Left ventricle myocardium inferior (tissue), 1 donor: Measurements from ENCODE around the gene KLHL40. TPM values are rescaled to one million over a fixed set of nuclear protein-coding genes. Genes with fewer than 3 reads are reported as not detected.
"Not testable (repeated sequence)": the region's sequence is repeated elsewhere in the genome, so short reads cannot be mapped to it uniquely, and the experiment has no call there.

Experiments
- DNase-seq: peaks from one replicate; pipeline ENCODE4 v3.0.0-alpha.2; 2020
- H3K27ac ChIP-seq: fragments of 200-600 bp; replicated peaks from 2 replicates; pipeline ENCODE4 v1.8.0; 2021
- H3K27me3 ChIP-seq: fragments of 200-600 bp; 2 replicates; pipeline ENCODE4 v1.8.0; 2021; ENCODE audit warnings: low read depth
- H3K36me3 ChIP-seq: fragments of 200-600 bp; 2 replicates; pipeline ENCODE4 v1.8.0; 2021
- H3K4me1 ChIP-seq: fragments of 200-600 bp; 2 replicates; pipeline ENCODE4 v1.8.0; 2021
- H3K4me3 ChIP-seq: fragments of 200-600 bp; 2 replicates; pipeline ENCODE4 v1.8.0; 2021; ENCODE audit warnings: mild to moderate bottlenecking, moderate library complexity
- H3K9me3 ChIP-seq: fragments of 200-600 bp; replicated peaks from 2 replicates; pipeline ENCODE4 v1.8.0; 2021
- intact Hi-C: fragments of 100-400 bp; cut with micrococcal nuclease; formaldehyde crosslinking; loops from one replicate; pipeline ENCODE4 v1.11.0; 2022
- total RNA-seq: library from RNA; stranded (reverse); fragmentation: NEBNext Ultra II Directional; extraction: Animal tissue kit (Norgen Biotek cat#: 25700); gene quantifications from one replicate; pipeline ENCODE4 v1.2.1, GENCODE V29; 2021
- TF ChIP-seq, protein P1 (sequence below): fragments of 200-600 bp; IDR thresholded peaks from 2 replicates; pipeline ENCODE4 v1.8.0; 2021; ENCODE audit warnings: antibody characterized with exemption, mild to moderate bottlenecking, borderline replicate concordance
- donor health status: DM: no; HTN: yes; CAD: no; lungs with severe emphysema.

KLHL40 gene
- total RNA-seq, 1 donor from 2014 or later = 0.22 TPM

- Histone ChIP-seq H3K27ac (peak overlapping the region; percentile 67), H3K36me3 (no peaks in the 10 kb centered on the region), H3K9me3 (no peaks in the 10 kb centered on the region), H3K4me1 (peaks cover 24% of the 10 kb centered on the region), H3K4me3 (no peak overlapping the region), H3K27me3 (no peaks in the 10 kb centered on the region)
- intact Hi-C loops = no loop called here
- TF ChIP-seq, protein P1, sequence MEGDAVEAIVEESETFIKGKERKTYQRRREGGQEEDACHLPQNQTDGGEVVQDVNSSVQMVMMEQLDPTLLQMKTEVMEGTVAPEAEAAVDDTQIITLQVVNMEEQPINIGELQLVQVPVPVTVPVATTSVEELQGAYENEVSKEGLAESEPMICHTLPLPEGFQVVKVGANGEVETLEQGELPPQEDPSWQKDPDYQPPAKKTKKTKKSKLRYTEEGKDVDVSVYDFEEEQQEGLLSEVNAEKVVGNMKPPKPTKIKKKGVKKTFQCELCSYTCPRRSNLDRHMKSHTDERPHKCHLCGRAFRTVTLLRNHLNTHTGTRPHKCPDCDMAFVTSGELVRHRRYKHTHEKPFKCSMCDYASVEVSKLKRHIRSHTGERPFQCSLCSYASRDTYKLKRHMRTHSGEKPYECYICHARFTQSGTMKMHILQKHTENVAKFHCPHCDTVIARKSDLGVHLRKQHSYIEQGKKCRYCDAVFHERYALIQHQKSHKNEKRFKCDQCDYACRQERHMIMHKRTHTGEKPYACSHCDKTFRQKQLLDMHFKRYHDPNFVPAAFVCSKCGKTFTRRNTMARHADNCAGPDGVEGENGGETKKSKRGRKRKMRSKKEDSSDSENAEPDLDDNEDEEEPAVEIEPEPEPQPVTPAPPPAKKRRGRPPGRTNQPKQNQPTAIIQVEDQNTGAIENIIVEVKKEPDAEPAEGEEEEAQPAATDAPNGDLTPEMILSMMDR = no peak
- no peak for DNase-seq
These were observed 34.8 kb downstream of the KLHL40 start for GRCh38 chr3:42720126-42720525.

DNA sequence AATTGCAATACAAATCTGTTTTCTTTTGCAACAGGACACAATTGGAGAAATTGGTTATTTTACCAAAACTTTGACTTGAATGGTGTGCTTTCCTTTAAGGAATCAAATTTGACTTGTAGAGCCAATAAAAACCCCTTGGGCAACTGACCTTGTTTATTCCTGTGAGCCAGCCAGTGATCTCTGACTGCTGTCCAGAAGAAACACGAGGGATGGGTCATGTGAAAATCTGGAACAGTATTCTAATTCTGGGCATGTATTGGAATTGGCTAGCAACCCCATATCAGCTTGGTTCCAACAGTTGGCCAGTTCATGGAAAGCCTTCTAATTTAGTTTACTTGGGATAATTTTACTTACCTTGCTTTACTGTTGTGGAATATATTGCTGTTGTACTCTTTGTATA, 36.4 kb downstream of the KLHL40 start:
- H3K27me3 ChIP-seq = no peaks in the 10 kb centered on the region
- H3K36me3 ChIP-seq = no peaks in the 10 kb centered on the region
- peak overlapping the region; percentile 73 for H3K27ac ChIP-seq
- no peak for DNase-seq
- H3K4me3 ChIP-seq = no peak overlapping the region
- TF ChIP-seq, protein P1 = no peak
- intact Hi-C loops = no loop called here
- H3K4me1 ChIP-seq = peaks cover 25% of the 10 kb centered on the region
- H3K9me3 ChIP-seq = no peaks in the 10 kb centered on the region

DNA sequence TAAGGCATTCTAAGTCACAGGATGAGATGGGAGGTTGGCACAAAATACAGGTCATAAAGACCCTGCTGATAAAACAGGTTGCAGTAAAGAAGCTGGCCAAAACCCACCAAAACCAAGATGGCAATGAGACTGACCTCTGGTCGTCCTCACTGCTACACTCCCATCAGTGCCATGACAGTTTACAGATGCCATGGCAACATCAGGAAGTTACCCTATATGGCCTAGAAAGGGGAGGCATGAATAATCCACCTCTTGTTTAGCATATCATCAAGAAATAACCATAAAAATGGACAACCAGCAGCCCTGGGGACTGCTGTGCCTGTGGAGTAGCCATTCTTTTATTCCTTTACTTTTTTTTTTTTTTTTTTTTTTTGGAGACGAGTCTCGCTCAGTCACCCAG, 37.1 kb downstream of the KLHL40 start:
- H3K36me3 ChIP-seq, DNase-seq, H3K4me3 ChIP-seq, intact Hi-C loops, H3K27me3 ChIP-seq, H3K9me3 ChIP-seq: not testable (repeated sequence)
- H3K27ac ChIP-seq = peak overlapping the region; percentile 73
- H3K4me1 ChIP-seq = peaks cover 32% of the 10 kb centered on the region

GRCh38 chr3:42723219-42723618, 37.9 kb downstream of the KLHL40 start:
- H3K9me3 ChIP-seq = no peaks in the 10 kb centered on the region
- H3K27me3 ChIP-seq = no peaks in the 10 kb centered on the region
- peak overlapping the region; percentile 73 for H3K27ac ChIP-seq
- no peak overlapping the region for H3K4me3 ChIP-seq
- TF ChIP-seq, protein P1 = no peak
- peaks cover 39% of the 10 kb centered on the region for H3K4me1 ChIP-seq
- DNase-seq = no peak
- H3K36me3 ChIP-seq = no peaks in the 10 kb centered on the region
- intact Hi-C loops = no loop called here

DNA sequence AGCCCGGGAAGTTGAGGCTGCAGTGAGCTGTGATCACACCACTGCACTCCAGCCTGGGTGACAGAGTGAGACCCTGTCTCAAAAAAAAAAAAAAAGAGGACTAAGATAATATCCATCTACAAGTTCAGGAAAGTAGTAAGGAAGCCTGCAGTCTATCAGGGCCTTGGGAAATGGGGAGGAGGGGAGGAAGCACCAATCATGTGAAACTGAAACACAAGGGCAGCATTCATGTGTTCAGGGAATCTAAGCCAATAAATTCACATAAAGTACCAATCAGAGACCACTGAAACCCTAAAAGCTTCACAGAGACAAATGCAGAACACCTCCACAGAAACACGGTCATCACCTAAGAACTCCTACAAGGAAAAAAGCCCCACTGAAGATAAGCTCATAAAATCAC, 40.1 kb downstream of the KLHL40 start:
- Histone ChIP-seq H3K27me3 (no peaks in the 10 kb centered on the region), H3K9me3 (no peaks in the 10 kb centered on the region), H3K4me1 (peaks cover 56% of the 10 kb centered on the region), H3K4me3 (no peak overlapping the region), H3K27ac (peak overlapping the region; percentile 13), H3K36me3 (no peaks in the 10 kb centered on the region)
- TF ChIP-seq, protein P1 = no peak
- intact Hi-C loops = no loop called here
- no peak for DNase-seq

DNA sequence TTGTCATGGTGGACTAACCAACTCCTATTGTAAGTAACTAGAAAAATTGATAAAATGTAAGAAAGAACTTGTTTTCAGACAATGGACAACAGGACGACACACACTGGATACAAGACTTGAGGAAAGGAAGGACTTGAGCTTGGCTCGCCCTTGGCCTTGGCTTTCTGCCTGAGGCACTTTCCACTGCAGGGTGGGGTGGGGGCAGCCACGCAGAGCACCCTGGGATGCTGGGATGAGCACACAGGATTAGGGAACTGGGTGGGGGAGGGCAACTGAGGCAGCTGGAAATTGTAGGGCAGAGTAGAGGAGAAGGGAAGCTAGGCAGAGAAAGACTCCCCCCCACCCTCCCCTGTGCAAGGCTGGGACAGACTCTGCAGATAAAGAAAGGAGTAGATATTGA, 42.7 kb downstream of the KLHL40 start:
- Histone ChIP-seq H3K4me3 (no peak overlapping the region), H3K36me3 (no peaks in the 10 kb centered on the region), H3K27ac (peak overlapping the region; percentile 92), H3K27me3 (no peaks in the 10 kb centered on the region), H3K4me1 (peaks cover 57% of the 10 kb centered on the region), H3K9me3 (no peaks in the 10 kb centered on the region)
- TF ChIP-seq, protein P1 = no peak
- intact Hi-C loops = no loop called here
- peak; percentile 53 for DNase-seq
